Bone marrow (tissue), 2 donors: ENCODE results near the gene TLR10.

Experiments
- DNase-seq, 2 donors: peaks; one replicate each; lab custom pipeline; 2025; lab: John Stamatoyannopoulos, UW

Gene TLR10

GRCh38 chr4:38730830-38731646 lies 51.8 kb downstream of the TLR10 start:
- peak; percentile 39 to 52 for DNase-seq

DNA sequence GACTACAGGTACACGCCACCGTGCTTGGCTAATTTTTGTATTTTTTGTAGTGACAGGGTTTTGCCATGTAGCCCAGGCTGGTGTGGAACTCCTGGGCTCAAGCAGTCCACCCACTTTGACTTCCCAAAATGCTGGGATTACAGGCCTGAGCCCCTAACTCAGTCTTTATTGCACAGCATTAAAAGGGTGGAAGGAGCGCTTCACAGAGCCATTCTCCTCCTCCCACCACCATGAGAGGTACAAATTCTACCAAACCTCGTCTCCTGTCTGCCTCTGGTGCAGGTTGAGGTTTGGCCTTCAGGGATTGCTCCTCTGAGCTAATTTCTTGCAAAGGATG lies 52.3 kb downstream of the TLR10 start:
- DNase-seq, result no peak

DNA sequence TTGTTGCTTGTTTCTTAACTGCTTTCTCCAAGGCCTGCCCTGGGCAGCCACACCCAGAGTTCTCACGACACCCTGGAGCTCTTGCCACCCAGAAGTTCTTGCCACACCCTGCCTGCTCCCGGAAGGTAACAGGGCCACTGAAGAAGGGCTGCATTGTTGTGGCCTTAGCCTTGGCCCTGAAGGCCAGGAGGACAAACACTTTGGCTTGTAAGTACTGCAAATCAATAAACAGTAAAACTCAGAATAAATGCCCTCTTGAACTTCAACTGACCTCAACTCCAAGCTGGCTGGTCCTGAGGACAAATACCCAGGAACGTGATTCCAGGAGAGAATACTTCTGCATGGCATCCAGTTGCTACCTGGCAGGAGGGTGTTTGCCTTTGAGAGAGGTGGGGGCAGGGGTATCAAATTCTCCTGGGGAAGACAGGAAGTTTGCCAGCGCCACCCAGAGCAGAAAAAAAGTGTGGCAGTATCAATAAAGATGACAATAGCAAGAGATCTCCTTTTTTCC lies 54.1 kb downstream of the TLR10 start:
- DNase-seq, result no peak

- DNase-seq, result no peak
Measured at GRCh38 chr4:38724475-38724808, 58.3 kb downstream of the TLR10 start.

DNA sequence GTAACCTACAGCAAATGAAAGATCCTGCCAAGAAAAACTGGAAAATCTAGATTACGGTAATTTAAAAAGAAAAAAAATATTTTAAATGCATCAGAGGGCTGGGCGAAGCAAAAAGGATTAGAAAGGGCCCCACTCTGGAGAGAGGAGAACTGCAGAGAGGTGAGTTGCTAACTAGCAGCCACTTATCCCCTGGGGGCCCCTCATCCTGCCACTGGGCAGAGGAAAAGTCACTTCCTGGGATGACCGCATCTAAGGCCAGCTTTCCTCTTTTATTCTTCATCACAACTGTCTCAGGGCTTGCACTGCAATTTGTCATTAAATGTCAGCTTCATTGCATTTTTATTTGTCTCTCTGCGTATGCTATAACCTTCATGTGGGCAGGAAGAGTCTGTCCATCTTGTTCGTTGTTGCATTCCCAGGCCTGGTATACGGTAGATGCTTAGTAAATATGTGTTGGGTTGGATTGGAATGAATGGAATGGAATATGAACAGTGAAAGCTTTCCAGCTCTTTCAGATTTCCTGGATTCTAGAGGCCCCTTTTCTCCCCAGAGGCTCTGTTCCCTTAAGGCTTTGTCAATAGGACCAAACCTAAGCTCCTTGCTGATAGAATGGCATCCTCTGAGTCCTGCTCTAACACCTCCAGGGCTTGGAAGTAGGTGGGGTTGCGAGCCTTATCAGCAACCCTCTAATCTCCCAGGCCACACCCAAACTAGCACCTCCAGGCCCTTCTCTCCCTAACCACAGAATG lies 58.9 kb downstream of the TLR10 start:
- DNase-seq, result no peak

GRCh38 chr4:38723114-38723513 lies 59.7 kb downstream of the TLR10 start:
- DNase-seq, result no peak
